Upper lobe of left lung (tissue), 4 donors: ENCODE measurements around the gene ANKFY1.

ENCODE experiments used
- CTCF ChIP-seq, 6 experiments: fragments of 450-650 bp in 4 of 6; fragments of 200-600 bp in 2 of 6; sonication (generic) in 2 of 6; IDR thresholded peaks; one replicate each; pipeline ENCODE4 v1.5.1; 2016 to 2019; ENCODE audit warnings: antibody characterized with exemption in 6 of 6
- EP300 ChIP-seq, 4 donors: sonication (generic); formaldehyde crosslinking; IDR thresholded peaks; one replicate each; pipeline ENCODE4 v1.5.1; 2017; ENCODE audit warnings: antibody characterized with exemption in 4 of 4, control low read depth in 2 of 4
- POLR2A ChIP-seq, 4 donors: fragments of 450-650 bp; IDR thresholded peaks; one replicate each; pipeline ENCODE4 v1.5.1; 2016 to 2017; ENCODE audit warnings: antibody characterized with exemption in 4 of 4, mild to moderate bottlenecking in 2 of 4
- POLR2AphosphoS5 ChIP-seq, 2 donors: sonication (generic); formaldehyde crosslinking; IDR thresholded peaks; one replicate each; pipeline ENCODE4 v1.5.1; 2017; ENCODE audit warnings: antibody characterized with exemption in 2 of 2

GRCh38 chr17:4205917-4206316, 57.9 kb downstream of the ANKFY1 start:
- no peak for TF ChIP-seq CTCF (IDR thresholded peaks at IDR 0.05)
- no peak for TF ChIP-seq POLR2A (IDR thresholded peaks at IDR 0.05)
- no peak for TF ChIP-seq POLR2AphosphoS5 (IDR thresholded peaks at IDR 0.05)
- no peak for TF ChIP-seq EP300 (IDR thresholded peaks at IDR 0.05)
